GM12892 (cell line): ENCODE results near the gene COMMD10.

Experiments used
- POLR2A ChIP-seq: IDR thresholded peaks from 2 replicates; pipeline ENCODE4 v1.6.1; 2011; ENCODE audit warnings: low read depth, low read length, control low read depth
- POLR2AphosphoS5 ChIP-seq: IDR thresholded peaks from 2 replicates; pipeline ENCODE4 v1.6.1; 2011; ENCODE audit warnings: low read depth, low read length, control low read depth

DNA sequence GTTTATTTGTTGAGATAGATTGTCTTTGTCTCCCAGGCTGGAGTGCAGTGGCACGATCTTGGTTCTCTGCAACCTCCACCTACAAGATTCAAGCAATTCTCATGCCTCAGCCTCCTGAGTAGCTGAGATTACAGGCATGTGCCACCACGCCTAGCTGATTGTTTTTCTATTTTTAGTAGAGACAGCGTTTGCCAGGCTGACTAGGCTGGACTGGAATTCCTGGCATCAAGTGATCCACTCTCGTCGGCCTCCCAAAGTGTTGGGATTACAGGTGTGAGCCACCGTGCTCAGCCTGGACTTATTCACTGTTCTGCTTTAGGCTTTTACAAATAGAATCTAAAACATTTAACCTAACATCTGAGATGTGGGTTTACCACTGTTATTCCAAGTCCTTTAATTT is 91.3 kb downstream of the COMMD10 start:
- TF ChIP-seq POLR2A (no peak), POLR2AphosphoS5 (no peak)
